H1 (cell line): ENCODE results near the gene SETDB2. TPM values are rescaled to one million over a fixed set of nuclear protein-coding genes. Genes with fewer than 3 reads are reported as not detected.

Experiments used
- ASH2L ChIP-seq: fragments of 200-600, 300-600 bp; sonication (generic); IDR thresholded peaks from one replicate; pipeline ENCODE4 v1.7.1; 2017; ENCODE audit warnings: low read length
- ATF2 ChIP-seq: IDR thresholded peaks from 2 replicates; pipeline ENCODE4 v1.6.1; 2012; ENCODE audit warnings: low read length, inconsistent platforms
- CHD2 ChIP-seq: IDR thresholded peaks from 2 replicates; pipeline ENCODE4 v1.6.1; 2012; ENCODE audit warnings: low read length, improper control_type of control experiment
- CHD7 ChIP-seq: fragments of 300-600 bp; sonication (generic); IDR thresholded peaks from 2 replicates; pipeline ENCODE4 v1.7.1; 2012; ENCODE audit warnings: low read length, moderate library complexity, mild to moderate bottlenecking, inconsistent platforms; ENCODE audit not compliant: insufficient replicate concordance
- CTBP2 ChIP-seq: IDR thresholded peaks from 2 replicates; pipeline ENCODE4 v1.7.0; 2011; ENCODE audit warnings: borderline replicate concordance, mild to moderate bottlenecking, moderate library complexity, mixed read lengths, low read length; ENCODE audit not compliant: insufficient read depth, insufficient read length
- KDM1A ChIP-seq: fragments of 200-600, 300-600 bp; sonication (generic); IDR thresholded peaks from 2 replicates; pipeline ENCODE4 v1.7.1; 2016; ENCODE audit warnings: mild to moderate bottlenecking, low read length, borderline replicate concordance
- MAFK ChIP-seq: IDR thresholded peaks from 2 replicates; pipeline ENCODE4 v1.6.1; 2012; ENCODE audit warnings: low read depth, mild to moderate bottlenecking, improper control_type of control experiment, low read length
- PHF8 ChIP-seq: fragments of 200-600 bp; sonication (generic); conservative IDR thresholded peaks from 2 replicates; pipeline ENCODE4 v1.7.1; 2012; ENCODE audit warnings: low read depth, mild to moderate bottlenecking, inconsistent platforms, low read length, moderate library complexity
- RAD21 ChIP-seq, 2 experiments: IDR thresholded peaks in 1 of 2; conservative IDR thresholded peaks in 1 of 2; 2 replicates each; pipeline ENCODE4 v1.6.1; 2011; ENCODE audit warnings: low read depth in 2 of 2, low read length in 2 of 2, improper control_type of control experiment in 1 of 2, inconsistent platforms in 1 of 2, mild to moderate bottlenecking in 1 of 2, moderate library complexity in 1 of 2
- TBP ChIP-seq: IDR thresholded peaks from 2 replicates; pipeline ENCODE4 v1.6.1; 2011; ENCODE audit warnings: low read depth, low read length, improper control_type of control experiment
- polyA plus RNA-seq, 7 experiments: library from polyadenylated mRNA; depleted of rRNA in 3 of 7; stranded (reverse) in 5 of 7; unstranded in 2 of 7; fragments of >200 nt in 5 of 7; fragments of 200-250 nt in 2 of 7; gene quantifications; 1 replicate in 5 of 7; 2 replicates in 1 of 7; 4 replicates in 1 of 7; pipeline versions ENCODE4 v1.2.1 to v1.2.3, GENCODE V29; 2011 to 2013; ENCODE audit warnings: missing spikeins in 2 of 7, mixed read lengths in 2 of 7
- total RNA-seq: library from RNA; stranded (reverse); fragmentation: NEBNext Ultra II Directional; extraction: Animal tissue kit (Norgen Biotek cat#: 25700); gene quantifications from 2 replicates; pipeline ENCODE4 v1.2.1, GENCODE V29; 2021

The SETDB2 gene
- total and polyA plus RNA-seq, 2 of the 8 experiments (the other 6 are each of a cell fraction or from before 2014, with no cell fraction given): 1.2 to 6.1 TPM

GRCh38 chr13:49443357-49443703 lies 744 bp upstream of the SETDB2 start (continued):
- TF ChIP-seq CHD7 (no peak), PHF8 (no peak), ATF2 (no peak), ASH2L (no peak), CHD2 (no peak), MAFK (no peak), KDM1A (no peak), CTBP2 (no peak), TBP (no peak), RAD21 (IDR thresholded peaks at IDR 0.05 in 1 of 2, conservative IDR thresholded peaks at IDR 0.05 in 1 of 2; ENCODE audit: low read depth in 2 of 2, low read length in 2 of 2) (no peak)
